Uterus (tissue), 4 donors: ENCODE results near the gene LRRC4C. TPM values are rescaled to one million over a fixed set of nuclear protein-coding genes. Genes with fewer than 3 reads are reported as not detected.

ENCODE experiments used
- DNase-seq, 2 donors: peaks; one replicate each; pipeline ENCODE4 v3.0.0-alpha.2; 2019 to 2020
- H3K27ac ChIP-seq, 2 donors: fragments of 200-600 bp; sonication (generic); 1 replicate in 1 of 2; 2 replicates in 1 of 2; pipeline ENCODE4 v1.5.1; 2016 to 2018
- H3K27me3 ChIP-seq, 2 donors: fragments of 200-600 bp; sonication (generic); one replicate each; pipeline ENCODE4 v1.5.1; 2018 to 2019; ENCODE audit warnings: control low read depth in 1 of 2
- H3K36me3 ChIP-seq, 2 donors: fragments of 200-600 bp; sonication (generic); one replicate each; pipeline ENCODE4 v1.5.1; 2019; ENCODE audit warnings: control low read depth in 1 of 2
- H3K4me1 ChIP-seq, 2 donors: fragments of 200-600 bp; sonication (generic); one replicate each; pipeline ENCODE4 v1.5.1; 2018 to 2019; ENCODE audit warnings: control low read depth in 1 of 2
- H3K4me3 ChIP-seq, 2 donors: fragments of 200-600 bp; sonication (generic); 1 replicate in 1 of 2; 2 replicates in 1 of 2; pipeline ENCODE4 v1.5.1; 2018 to 2019; ENCODE audit warnings: mild to moderate bottlenecking in 1 of 2
- H3K9me3 ChIP-seq, 2 donors: fragments of 200-600 bp; sonication (generic); one replicate each; pipeline ENCODE4 v1.5.1; 2019; ENCODE audit warnings: control low read depth in 1 of 2
- CTCF ChIP-seq, 4 experiments: fragments of 200-600 bp in 2 of 4; fragments of 450-650 bp in 2 of 4; sonication (generic) in 2 of 4; IDR thresholded peaks; one replicate each; pipeline ENCODE4 v1.5.1; 2016 to 2019; ENCODE audit warnings: antibody characterized with exemption in 4 of 4, mild to moderate bottlenecking in 2 of 4, moderate library complexity in 1 of 4
- POLR2A ChIP-seq, 2 donors: fragments of 450-650 bp; IDR thresholded peaks; one replicate each; pipeline ENCODE4 v1.6.1; 2016; ENCODE audit warnings: antibody characterized with exemption in 2 of 2, mild to moderate bottlenecking in 1 of 2, moderate library complexity in 1 of 2
- intact Hi-C: fragments of 100-400 bp; cut with DNase I; formaldehyde crosslinking; loops from one replicate; pipeline ENCODE4 v1.15.1; 2023; ENCODE audit warnings: low total_unique reads
- total RNA-seq, 4 donors: library from RNA; depleted of rRNA in 3 of 4; stranded (reverse); fragments of >200 nt in 3 of 4; gene quantifications; one replicate each; pipeline versions ENCODE4 v1.1.0 to v1.2.4, GENCODE V29; 2014 to 2023
- donor health status: DM: yes; HTN: yes; CAD: no.

LRRC4C gene
- total RNA-seq, 4 donors from 2014 or later = 1.5 to 16.9 (median 2.1) TPM; not detected in 1

DNA sequence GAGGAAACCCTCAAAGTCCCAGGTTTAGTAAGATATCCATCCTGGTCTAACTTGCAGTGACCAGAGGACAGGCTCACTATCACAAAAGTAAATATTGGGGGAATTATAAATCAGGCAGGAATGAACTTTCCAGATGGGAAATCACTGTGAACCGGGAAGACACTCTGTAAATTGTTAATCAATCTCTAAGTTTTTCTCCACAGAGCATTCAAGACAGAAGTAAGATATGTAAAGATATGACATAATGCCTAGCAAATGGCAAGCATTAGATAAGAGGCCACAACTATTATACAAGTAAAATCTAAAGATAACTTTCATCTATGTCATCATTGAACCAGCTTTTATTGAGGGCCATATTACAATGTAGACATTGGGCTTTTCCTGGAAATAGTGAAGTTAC, 35.3 kb upstream of the LRRC4C start:
- TF ChIP-seq CTCF (IDR thresholded peaks at IDR 0.05) (no peak), POLR2A (IDR thresholded peaks at IDR 0.05) (no peak)
- Histone ChIP-seq H3K4me1 (no peaks in the 10 kb centered on the region), H3K27me3 (no peaks in the 10 kb centered on the region), H3K9me3 (no peaks in the 10 kb centered on the region), H3K36me3 (no peaks in the 10 kb centered on the region), H3K27ac (no peak overlapping the region), H3K4me3 (no peak overlapping the region)
- intact Hi-C loops = no loop called here
- no peak for DNase-seq

DNA sequence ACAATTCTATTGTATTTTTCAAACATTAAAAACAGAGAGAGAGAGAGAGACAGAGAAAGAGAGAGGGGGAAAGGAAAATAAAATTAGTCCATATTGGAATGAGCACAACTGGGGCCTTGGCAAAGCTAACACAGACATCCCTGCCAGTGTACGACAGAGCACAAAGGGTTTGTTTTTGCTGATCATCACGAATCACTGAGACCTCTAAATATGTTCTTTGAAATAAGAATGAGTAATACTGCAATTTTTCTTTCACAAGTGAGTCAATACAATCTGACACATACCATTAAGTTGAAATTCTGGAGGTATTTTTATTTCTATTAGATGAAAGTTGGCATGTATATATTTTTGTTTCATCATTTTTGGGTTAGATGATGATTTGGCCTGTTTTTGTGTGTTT, 27.0 kb upstream of the LRRC4C start:
- no peaks in the 10 kb centered on the region for H3K36me3 ChIP-seq
- H3K27ac ChIP-seq = no peak overlapping the region
- H3K4me3 ChIP-seq = no peak overlapping the region
- no peak for DNase-seq
- TF ChIP-seq CTCF (IDR thresholded peaks at IDR 0.05) (no peak), POLR2A (IDR thresholded peaks at IDR 0.05) (no peak)
- H3K9me3 ChIP-seq = no peaks in the 10 kb centered on the region
- H3K27me3 ChIP-seq = no peaks in the 10 kb centered on the region
- intact Hi-C loops = no loop called here
- H3K4me1 ChIP-seq = no peaks in the 10 kb centered on the region

GRCh38 chr11:41483956-41484355, 24.5 kb upstream of the LRRC4C start:
- intact Hi-C loops = no loop called here

GRCh38 chr11:41479179-41479578, 19.7 kb upstream of the LRRC4C start:
- TF ChIP-seq CTCF (IDR thresholded peaks at IDR 0.05) (no peak), POLR2A (IDR thresholded peaks at IDR 0.05) (no peak)
- Histone ChIP-seq H3K9me3 (no peaks in the 10 kb centered on the region), H3K27me3 (no peaks in the 10 kb centered on the region), H3K4me3 (no peak overlapping the region), H3K4me1 (no peaks in the 10 kb centered on the region), H3K36me3 (no peaks in the 10 kb centered on the region), H3K27ac (no peak overlapping the region)
- intact Hi-C loops = no loop called here
- DNase-seq = no peak

More at GRCh38 chr11:41483956-41484355, 24.5 kb upstream of the LRRC4C start:
- no peak overlapping the region for H3K27ac ChIP-seq
- H3K27me3 ChIP-seq = no peaks in the 10 kb centered on the region
- TF ChIP-seq CTCF (IDR thresholded peaks at IDR 0.05) = no peak
- TF ChIP-seq POLR2A (IDR thresholded peaks at IDR 0.05) = no peak
- no peak for DNase-seq
- H3K36me3 ChIP-seq = no peaks in the 10 kb centered on the region
- no peaks in the 10 kb centered on the region for H3K9me3 ChIP-seq
- H3K4me3 ChIP-seq = no peak overlapping the region
- H3K4me1 ChIP-seq = no peaks in the 10 kb centered on the region

DNA sequence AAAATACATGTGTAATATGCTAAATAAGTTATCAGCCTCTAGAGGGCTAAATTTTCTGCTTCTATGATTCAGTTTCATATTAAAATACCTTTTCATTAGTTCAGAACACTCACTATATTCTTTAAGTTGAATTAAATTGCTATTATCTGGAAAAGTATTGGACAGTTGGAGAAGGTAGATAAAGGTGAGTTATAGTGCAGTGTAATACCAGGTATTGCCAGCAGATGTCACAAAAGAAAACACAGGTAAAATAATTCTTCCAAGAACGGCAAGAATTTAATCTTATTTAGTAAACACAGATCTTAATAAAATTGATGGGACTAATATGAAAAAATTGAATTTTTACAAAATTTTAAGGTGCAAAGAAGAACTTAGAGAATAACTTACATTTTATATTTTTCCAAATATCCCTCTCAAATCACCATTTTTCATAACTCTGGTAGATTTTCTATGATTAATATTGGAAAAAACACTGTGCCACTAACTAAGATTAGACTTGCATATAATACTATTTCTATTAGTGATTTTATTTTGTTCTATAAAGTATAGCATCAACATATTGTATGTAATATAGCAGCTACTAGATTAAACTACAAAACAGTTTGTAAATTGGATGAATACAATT, 1.7 kb upstream of the LRRC4C start:
- H3K4me1 ChIP-seq = no peaks in the 10 kb centered on the region
- intact Hi-C loops = no loop called here
- H3K27ac ChIP-seq = no peak overlapping the region
- no peaks in the 10 kb centered on the region for H3K36me3 ChIP-seq
- H3K9me3 ChIP-seq = no peaks in the 10 kb centered on the region
- no peak for DNase-seq
- TF ChIP-seq POLR2A (IDR thresholded peaks at IDR 0.05) (no peak), CTCF (IDR thresholded peaks at IDR 0.05) (peak; percentile 18 to 39 (median 30))
- H3K27me3 ChIP-seq = peaks cover 0 to 9% of the 10 kb centered on the region in 2 donors
- H3K4me3 ChIP-seq = no peak overlapping the region
